Right hindlimb (tissue), 1 donor: ENCODE measurements around the gene MLLT3.

ENCODE experiments used
- DNase-seq: peaks from one replicate; pipeline ENCODE4 v3.0.0-alpha.2; 2018

MLLT3 gene

DNA sequence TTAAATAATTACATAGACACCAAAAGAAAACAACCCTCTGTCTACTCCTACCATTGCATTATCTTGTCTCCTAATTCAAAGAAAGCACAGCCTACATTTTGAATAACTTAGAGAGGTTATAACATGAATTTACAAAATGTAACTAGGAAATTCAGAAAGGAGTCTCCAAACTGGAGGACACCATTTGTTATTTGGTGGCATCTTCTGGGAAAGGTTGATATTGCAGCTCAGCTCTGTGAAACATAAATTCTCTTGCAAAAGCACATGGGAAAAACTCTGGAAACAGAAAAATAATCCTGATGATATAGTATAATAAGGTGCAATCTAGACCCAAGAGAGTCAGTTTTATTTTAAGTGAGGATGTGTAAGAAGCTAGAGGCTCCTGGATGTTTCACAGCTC is 215.3 kb downstream of the MLLT3 start:
- no peak for DNase-seq

DNA sequence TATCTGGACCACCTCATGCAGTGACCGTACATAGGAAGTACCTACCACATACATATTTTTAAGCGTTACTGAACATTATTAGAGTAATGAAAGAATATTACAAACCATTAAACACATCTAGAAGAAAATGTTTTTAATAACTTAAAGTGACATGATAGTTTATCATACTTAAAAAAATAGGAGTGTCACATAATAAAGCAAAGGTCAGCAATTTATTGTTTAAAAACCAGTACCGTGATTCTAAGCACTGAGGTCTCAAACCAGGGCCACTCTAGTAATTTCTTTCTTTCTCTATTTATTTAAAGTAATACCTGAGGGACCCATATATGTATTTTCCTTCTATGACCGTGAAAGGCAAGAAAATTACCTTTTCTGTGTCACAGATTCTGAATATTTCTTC is 216.0 kb downstream of the MLLT3 start:
- no peak for DNase-seq

GRCh38 chr9:20405616-20406015 is 216.7 kb downstream of the MLLT3 start:
- DNase-seq: no peak

DNA sequence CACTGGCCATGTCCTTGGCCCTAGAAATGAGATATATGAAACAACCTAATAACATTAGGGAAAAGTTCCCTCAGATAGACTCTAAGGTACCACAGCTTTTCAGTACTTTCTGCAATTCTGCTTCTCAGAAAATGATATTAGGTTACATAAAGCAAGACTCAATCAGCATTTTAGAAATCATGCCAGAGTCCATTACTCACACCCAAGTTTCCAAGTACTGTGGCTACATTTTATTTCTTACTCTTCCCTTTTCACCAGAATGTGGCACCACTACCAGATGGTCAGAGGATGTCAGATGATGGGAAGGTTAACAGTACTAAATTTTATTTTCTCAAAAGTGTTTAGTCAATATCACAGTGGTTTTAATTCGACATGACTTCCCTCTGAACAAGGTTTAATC is 217.2 kb downstream of the MLLT3 start:
- DNase-seq: no peak

DNA sequence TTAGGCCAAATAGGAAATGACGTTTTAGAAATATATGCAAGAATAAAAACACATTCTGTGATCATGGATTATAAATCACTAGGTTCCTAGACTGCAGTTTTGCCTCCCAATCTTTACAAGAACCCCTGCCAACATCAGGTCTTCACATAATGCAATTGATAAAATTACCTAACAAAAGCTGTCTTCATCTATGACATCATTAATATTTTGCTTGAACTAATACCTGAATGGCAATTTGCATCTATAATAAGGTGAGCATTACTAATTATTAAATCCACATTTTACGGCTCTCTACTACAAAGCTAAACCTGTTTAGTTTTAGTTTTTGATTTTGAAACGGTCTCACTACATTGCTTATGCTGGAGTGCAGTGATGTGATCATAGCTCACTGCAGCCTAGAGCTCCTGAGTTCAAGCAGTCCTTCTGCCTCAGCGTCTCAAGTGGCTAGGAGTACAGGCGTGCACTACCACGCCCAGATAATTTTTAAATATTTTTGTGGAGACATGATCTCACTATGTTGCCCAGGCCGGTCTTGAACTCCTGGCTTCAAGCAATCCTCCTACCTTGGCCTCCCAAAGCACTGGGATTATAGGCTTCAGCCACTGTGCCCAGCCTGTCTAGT is 218.0 kb downstream of the MLLT3 start:
- DNase-seq: no peak

GRCh38 chr9:20403346-20403745 is 219.0 kb downstream of the MLLT3 start:
- no peak for DNase-seq

GRCh38 chr9:20402273-20402875 is 219.9 kb downstream of the MLLT3 start:
- DNase-seq: no peak

GRCh38 chr9:20398536-20399338 is 223.6 kb downstream of the MLLT3 start:
- no peak for DNase-seq

- no peak for DNase-seq
Observed at GRCh38 chr9:20397348-20397747, 225.0 kb downstream of the MLLT3 start.

DNA sequence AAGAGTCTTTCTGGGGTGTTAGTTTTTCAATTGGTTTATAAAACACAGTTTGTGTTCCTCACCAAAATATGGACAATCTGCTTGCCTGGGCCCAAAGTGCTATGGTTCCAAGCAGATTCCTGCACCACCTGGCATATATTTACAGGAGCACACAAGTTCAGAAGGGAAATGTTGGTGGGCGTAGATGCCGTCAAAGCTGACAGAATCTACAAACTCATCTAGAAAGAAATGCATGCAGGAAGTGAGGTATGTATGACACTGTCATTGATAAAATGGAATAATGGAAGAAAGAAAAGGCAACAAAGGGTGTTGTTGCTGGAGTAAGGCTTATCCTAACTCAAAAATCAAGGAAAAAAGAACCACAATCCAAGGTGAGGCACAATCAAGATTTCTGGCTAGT is 225.8 kb downstream of the MLLT3 start:
- DNase-seq: no peak

GRCh38 chr9:20395651-20396050 is 226.6 kb downstream of the MLLT3 start:
- no peak for DNase-seq

- no peak for DNase-seq
Observed at GRCh38 chr9:20394969-20395368, 227.3 kb downstream of the MLLT3 start.

GRCh38 chr9:20391208-20391607 is 231.1 kb downstream of the MLLT3 start:
- no peak for DNase-seq

DNA sequence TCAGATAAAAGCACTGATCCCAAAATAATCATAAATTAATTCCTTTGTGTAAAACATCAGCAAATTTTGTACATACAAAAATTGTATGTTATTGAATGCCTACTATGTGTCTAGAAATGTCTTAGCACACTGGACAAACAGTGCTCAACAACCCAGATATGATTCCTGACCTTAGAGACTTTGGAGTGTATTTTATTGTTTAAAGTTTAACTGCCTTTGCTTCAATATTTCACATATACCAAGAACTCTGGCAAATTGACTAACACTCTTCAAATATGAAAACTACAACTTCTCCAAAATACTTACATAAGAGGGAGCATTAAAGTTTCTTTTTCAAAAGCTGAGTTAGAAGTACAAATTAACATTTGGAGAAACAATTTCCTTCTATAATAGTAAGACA is 231.9 kb downstream of the MLLT3 start:
- DNase-seq: no peak

- DNase-seq: no peak
Observed at GRCh38 chr9:20387062-20387461, 235.2 kb downstream of the MLLT3 start.

- no peak for DNase-seq
Observed at GRCh38 chr9:20384642-20385041, 237.7 kb downstream of the MLLT3 start.

DNA sequence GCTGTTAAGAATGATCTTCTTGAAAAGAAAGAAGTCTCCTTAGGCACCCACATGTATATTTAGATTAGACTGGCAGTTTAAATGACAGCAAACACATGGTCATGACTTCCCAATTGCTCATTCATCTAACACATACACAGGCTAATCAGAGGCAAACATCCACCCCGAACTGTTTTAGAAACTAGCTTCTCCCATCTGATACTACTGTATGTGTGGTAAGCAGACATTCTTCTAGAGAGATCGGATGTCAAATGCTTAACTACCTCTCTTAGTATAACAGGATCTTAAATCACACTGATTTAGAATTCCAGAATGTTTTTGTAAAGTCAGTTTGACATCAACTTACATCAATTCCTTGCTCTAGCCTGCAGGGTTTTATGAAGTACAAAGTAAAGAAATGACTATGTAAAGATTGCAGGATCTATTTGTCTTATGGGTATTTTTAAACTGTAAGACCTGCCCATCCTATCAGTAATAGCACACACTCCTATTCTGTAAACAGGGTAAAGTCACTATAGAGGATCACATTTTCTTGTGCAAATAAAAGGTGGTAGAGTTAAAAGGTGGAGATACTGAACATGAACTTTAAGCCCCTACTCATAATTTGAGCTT is 239.7 kb downstream of the MLLT3 start:
- DNase-seq: no peak

DNA sequence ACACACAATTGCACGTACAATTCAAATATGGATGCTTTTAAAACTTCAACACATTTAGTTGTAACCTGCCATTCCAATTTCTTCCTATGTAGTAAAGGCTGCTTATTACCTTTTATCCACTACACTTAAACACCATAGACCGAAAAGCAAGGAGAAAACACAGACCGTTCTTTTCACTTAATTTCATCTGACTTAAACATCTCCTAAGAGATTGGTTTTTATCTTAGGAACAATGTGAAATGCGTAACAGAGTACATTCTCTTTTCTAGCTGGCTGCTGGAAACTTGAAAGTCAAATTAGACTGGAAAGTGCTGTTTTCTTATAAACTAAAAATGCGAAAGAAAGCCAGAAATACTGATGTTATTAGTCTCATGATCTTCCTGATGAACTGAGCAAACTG is 241.8 kb downstream of the MLLT3 start:
- no peak for DNase-seq

- DNase-seq: no peak
Observed at GRCh38 chr9:20379804-20380225, 242.5 kb downstream of the MLLT3 start.

DNA sequence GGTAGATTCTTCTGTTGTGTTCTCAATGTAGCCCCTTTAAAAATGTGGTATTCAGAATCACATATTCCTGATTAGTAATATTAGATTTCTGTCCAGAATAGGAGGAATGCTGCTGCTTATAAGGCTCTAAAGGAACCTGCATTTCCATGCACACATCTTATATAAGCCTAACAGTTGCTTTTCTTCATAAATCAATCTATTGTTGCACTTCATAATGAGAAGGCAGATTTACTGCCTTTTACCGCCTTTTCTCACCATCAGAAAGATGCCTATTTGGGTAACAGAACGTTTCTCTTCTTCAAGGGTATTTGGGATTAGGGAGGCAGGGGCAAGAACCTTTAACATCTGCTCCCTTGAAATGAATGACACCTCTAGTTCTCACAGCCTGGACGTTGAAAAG is 243.4 kb downstream of the MLLT3 start:
- DNase-seq: no peak

DNA sequence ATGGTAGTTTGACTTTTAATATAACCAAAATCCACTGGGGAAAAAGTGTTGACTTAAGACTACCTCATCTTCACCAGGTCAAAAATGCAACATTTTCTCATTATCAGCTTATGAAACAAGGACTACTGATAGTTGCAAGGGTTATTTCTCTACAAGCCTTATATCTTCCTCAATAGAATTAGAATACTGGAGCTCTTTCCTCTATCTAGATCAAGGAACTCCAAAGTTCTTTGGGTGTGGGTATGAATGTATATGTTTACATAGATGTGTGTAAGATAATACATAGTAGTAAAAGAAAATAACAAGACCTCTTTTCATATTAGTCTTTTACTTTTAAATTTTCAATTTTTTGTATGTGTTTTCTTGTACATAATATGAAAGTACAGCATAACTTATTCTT is 244.5 kb downstream of the MLLT3 start:
- no peak for DNase-seq

- DNase-seq: no peak
Observed at GRCh38 chr9:20376731-20377375, 245.4 kb downstream of the MLLT3 start.

- DNase-seq: no peak
Observed at GRCh38 chr9:20376042-20376441, 246.3 kb downstream of the MLLT3 start.
